ENCODE results near the gene FCAR.
A peak's percentile ranks its signal among the peaks of the same experiment; 100 is the strongest.
"Not testable (repeated sequence)": the region's sequence is repeated elsewhere in the genome, so short reads cannot be mapped to it uniquely, and the experiment has no call there.

The FCAR gene

DNA sequence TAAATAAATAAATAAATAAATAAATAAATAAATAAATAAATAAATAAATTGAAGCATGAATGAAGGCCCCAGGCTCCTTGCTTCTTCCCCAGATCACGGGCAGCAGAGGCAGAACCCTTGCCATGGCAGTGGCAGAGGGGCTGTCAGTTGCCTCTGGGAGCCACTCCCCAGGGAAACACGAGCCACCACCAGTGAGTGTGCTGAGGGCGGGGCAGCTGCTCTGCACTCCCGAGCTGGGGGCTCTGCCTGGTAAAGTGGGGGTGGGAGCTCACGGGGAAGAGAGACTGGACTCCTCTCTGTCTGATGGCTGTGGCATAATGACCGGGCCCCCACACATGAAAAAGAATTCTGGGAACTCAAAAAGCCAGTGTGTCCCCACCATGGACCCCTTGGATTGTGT is 7.8 kb downstream of the FCAR start:
- Histone ChIP-seq H3K4me3 (replicated peaks; ENCODE audit: low read depth, low read length) (no peak overlapping the region), H3K27me3 (replicated peaks; ENCODE audit: control insufficient read depth, insufficient read depth, low read length) (no peaks in the 10 kb centered on the region), H3K36me3 (ENCODE audit: control insufficient read depth, insufficient read depth, low read length) (no peaks in the 10 kb centered on the region)
- TF ChIP-seq, protein P1, sequence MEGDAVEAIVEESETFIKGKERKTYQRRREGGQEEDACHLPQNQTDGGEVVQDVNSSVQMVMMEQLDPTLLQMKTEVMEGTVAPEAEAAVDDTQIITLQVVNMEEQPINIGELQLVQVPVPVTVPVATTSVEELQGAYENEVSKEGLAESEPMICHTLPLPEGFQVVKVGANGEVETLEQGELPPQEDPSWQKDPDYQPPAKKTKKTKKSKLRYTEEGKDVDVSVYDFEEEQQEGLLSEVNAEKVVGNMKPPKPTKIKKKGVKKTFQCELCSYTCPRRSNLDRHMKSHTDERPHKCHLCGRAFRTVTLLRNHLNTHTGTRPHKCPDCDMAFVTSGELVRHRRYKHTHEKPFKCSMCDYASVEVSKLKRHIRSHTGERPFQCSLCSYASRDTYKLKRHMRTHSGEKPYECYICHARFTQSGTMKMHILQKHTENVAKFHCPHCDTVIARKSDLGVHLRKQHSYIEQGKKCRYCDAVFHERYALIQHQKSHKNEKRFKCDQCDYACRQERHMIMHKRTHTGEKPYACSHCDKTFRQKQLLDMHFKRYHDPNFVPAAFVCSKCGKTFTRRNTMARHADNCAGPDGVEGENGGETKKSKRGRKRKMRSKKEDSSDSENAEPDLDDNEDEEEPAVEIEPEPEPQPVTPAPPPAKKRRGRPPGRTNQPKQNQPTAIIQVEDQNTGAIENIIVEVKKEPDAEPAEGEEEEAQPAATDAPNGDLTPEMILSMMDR (IDR thresholded peaks at IDR 0.05; ENCODE audit: insufficient read depth, low read length, poor library complexity, severe bottlenecking) = no peak
- DNase-seq (ENCODE audit: extremely low read depth, insufficient read length) = no peak

DNA sequence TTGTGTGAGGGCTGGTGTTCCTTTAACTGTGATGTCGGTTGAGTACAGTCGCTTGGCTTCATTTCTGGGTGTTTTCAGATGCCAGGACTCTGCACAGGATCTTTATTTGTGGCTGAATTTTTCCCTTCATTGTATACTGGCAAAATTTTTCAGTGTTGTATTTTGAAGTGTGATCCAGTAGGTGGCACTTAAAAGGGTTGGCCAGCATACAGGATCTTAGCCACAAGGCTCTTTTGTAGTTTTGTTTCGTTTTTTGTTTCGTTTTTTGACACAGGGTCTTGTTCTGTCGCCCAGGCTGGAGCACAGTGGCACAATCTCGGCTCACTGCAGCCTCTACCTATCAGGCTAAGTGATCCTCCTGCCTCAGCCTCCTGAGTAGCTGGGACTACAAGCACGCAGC is 8.7 kb downstream of the FCAR start:
- H3K27me3 ChIP-seq (replicated peaks; ENCODE audit: control insufficient read depth, insufficient read depth, low read length) = no peaks in the 10 kb centered on the region
- DNase-seq (ENCODE audit: extremely low read depth, insufficient read length) = no peak
- TF ChIP-seq, protein P1 (IDR thresholded peaks at IDR 0.05; ENCODE audit: insufficient read depth, low read length, poor library complexity, severe bottlenecking) = peak; percentile 39
- H3K36me3 ChIP-seq (ENCODE audit: control insufficient read depth, insufficient read depth, low read length) = no peaks in the 10 kb centered on the region
- no peak overlapping the region for H3K4me3 ChIP-seq (replicated peaks; ENCODE audit: low read depth, low read length)

DNA sequence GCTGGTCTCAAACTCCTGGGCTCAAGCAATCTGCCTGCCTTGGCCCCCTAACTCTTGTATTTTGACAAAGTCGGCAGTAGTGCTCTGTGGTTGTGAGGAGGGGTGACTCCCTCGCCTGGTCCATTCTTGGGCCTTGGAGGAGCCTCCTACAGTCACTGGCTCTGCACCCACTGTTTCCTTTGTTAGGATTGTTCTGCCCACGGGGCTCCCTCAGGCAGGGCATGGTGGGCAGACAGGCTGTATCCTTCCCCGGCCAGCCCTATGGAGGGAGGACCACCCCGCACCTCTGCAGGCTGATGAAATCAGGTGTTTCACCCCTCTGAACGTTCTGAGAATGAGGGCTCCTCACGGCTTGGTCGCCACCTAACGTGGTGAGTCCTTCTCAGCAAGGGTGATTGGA is 9.2 kb downstream of the FCAR start:
- Histone ChIP-seq H3K27me3 (replicated peaks; ENCODE audit: control insufficient read depth, insufficient read depth, low read length) (no peaks in the 10 kb centered on the region), H3K36me3 (ENCODE audit: control insufficient read depth, insufficient read depth, low read length) (no peaks in the 10 kb centered on the region), H3K4me3 (replicated peaks; ENCODE audit: low read depth, low read length) (no peak overlapping the region)
- no peak for DNase-seq (ENCODE audit: extremely low read depth, insufficient read length)
- TF ChIP-seq, protein P1 (IDR thresholded peaks at IDR 0.05; ENCODE audit: insufficient read depth, low read length, poor library complexity, severe bottlenecking) = no peak

DNA sequence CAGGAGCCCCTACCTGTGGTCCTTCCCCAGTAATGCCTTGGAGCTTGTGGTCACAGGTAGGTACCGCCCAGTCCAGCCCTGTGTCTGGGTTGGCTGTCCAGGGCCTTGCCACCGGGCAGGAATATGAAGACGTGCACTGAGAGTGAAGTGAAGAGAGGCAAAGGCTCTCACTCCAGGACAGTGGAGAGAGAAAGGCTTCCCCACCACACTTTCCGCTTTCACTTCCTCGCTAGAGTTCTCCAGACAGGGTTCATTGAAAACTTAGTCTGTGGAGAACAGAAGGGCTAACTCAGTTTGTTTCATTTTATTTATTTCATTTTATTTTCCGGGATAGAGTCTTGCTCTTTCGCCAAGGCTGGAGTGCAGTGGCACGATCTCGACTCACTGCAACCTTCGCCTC is 14.2 kb downstream of the FCAR start:
- no peak for DNase-seq (ENCODE audit: extremely low read depth, insufficient read length)
- Histone ChIP-seq H3K4me3 (replicated peaks; ENCODE audit: low read depth, low read length) (no peak overlapping the region), H3K36me3 (ENCODE audit: control insufficient read depth, insufficient read depth, low read length) (no peaks in the 10 kb centered on the region), H3K27me3 (replicated peaks; ENCODE audit: control insufficient read depth, insufficient read depth, low read length) (no peaks in the 10 kb centered on the region; the same call in 1 of the 2 replicates)
- TF ChIP-seq, protein P1 (IDR thresholded peaks at IDR 0.05; ENCODE audit: insufficient read depth, low read length, poor library complexity, severe bottlenecking) = no peak

DNA sequence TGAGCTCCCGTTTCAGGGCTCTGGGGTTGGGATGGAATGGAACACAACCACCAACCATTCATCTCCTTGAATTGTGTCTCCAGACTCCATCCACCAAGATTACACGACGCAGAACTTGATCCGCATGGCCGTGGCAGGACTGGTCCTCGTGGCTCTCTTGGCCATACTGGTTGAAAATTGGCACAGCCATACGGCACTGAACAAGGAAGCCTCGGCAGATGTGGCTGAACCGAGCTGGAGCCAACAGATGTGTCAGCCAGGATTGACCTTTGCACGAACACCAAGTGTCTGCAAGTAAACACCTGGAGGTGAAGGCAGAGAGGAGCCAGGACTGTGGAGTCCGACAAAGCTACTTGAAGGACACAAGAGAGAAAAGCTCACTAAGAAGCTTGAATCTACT is 15.5 kb downstream of the FCAR start:
- Histone ChIP-seq H3K36me3 (ENCODE audit: control insufficient read depth, insufficient read depth, low read length) (no peaks in the 10 kb centered on the region), H3K4me3 (replicated peaks; ENCODE audit: low read depth, low read length) (no peak overlapping the region), H3K27me3 (replicated peaks; ENCODE audit: control insufficient read depth, insufficient read depth, low read length) (no peaks in the 10 kb centered on the region; the same call in 1 of the 2 replicates)
- TF ChIP-seq, protein P1 (IDR thresholded peaks at IDR 0.05; ENCODE audit: insufficient read depth, low read length, poor library complexity, severe bottlenecking) = no peak
- no peak for DNase-seq (ENCODE audit: extremely low read depth, insufficient read length)

DNA sequence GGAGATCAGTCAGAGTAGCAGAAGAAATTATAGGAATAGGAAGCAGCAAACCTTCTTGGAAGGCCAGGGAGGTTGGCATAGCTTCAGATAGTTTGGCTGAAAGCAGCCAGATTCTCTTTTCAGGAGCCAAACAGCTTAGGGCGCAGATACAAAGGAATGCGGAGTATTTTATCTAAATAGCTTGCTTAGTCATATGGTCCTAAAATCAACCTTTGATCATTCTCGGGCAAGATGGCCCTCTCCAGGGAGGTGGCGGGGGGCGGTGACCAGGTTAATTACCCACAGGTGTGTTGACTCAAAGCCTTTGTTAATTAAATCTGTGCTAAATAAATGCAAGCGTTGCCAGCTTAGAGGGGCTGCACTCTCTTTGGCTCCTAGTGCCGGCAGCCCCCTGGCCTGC is 19.4 kb downstream of the FCAR start:
- Histone ChIP-seq H3K27me3 (replicated peaks; ENCODE audit: control insufficient read depth, insufficient read depth, low read length) (no peaks in the 10 kb centered on the region; the same call in 1 of the 2 replicates), H3K4me3 (replicated peaks; ENCODE audit: low read depth, low read length) (no peak overlapping the region), H3K36me3 (ENCODE audit: control insufficient read depth, insufficient read depth, low read length) (no peaks in the 10 kb centered on the region)
- TF ChIP-seq, protein P1 (IDR thresholded peaks at IDR 0.05; ENCODE audit: insufficient read depth, low read length, poor library complexity, severe bottlenecking) = no peak
- DNase-seq (ENCODE audit: extremely low read depth, insufficient read length) = no peak

DNA sequence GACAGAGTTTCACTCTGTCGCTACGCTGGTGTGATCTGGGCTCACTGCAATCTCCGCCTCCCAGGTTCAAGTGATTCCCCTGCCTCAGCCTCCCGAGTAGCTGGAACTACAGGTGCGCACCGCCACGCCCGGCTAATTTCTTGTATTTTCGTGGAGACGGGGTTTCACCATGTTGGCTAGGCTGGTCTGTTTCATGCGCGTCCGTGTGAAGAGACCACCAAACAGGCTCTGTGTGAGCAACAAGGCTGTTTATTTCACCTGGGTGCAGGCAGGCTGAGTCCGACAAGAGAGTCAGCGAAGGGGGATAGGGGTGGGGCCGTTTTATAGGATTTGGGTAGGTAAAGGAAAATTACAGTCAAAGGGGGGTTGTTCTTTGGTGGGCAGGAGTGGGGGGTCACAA is 20.1 kb downstream of the FCAR start:
- H3K27me3 ChIP-seq (replicated peaks; ENCODE audit: control insufficient read depth, insufficient read depth, low read length); H3K36me3 ChIP-seq (ENCODE audit: control insufficient read depth, insufficient read depth, low read length); H3K4me3 ChIP-seq (replicated peaks; ENCODE audit: low read depth, low read length); DNase-seq (ENCODE audit: extremely low read depth, insufficient read length): not testable (repeated sequence)

Data from GM06990 (cell line).